GM12878 (cell line): Measurements from ENCODE around the gene NAALADL2. TPM values are rescaled to one million over a fixed set of nuclear protein-coding genes. Genes with fewer than 3 reads are reported as not detected.

ENCODE experiments used
- ATAC-seq: fragments of 200-7000 bp; cut with Tn5 transposase; 3 replicates; pipeline ENCODE4 v1.9.1; 2020; ENCODE audit warnings: mild to moderate bottlenecking, moderate library complexity
- BruUV-seq: library from RNA; stranded (reverse); fragments of 400-500 nt; replicated peaks from 2 replicates; lab custom pipeline; 2021; lab: Mats Ljungman, UMichigan
- CTCF ChIA-PET: fragments of 300-600 bp; sonication (Branson Sonifier 250); formaldehyde crosslinking; extraction: SDS; loops from one replicate; lab custom pipeline; 2021; ENCODE audit warnings: inconsistent platforms; lab: Yijun Ruan, JAX
- POLR2A ChIA-PET: fragments of 350-600 bp; formaldehyde crosslinking; extraction: SDS; loops from one replicate; lab custom pipeline; 2021; ENCODE audit warnings: inconsistent platforms; lab: Charles Lee
- RAD21 ChIA-PET: fragments of 300-600 bp; sonication (Branson Sonifier 250); formaldehyde crosslinking; loops from one replicate; lab custom pipeline; 2023; ENCODE audit warnings: antibody characterized with exemption; ENCODE audit not compliant: unreplicated experiment; lab: Charles Lee
- SMC1A ChIA-PET: fragments of 300-600 bp; sonication (Branson Sonifier 250); formaldehyde crosslinking; loops from one replicate; lab custom pipeline; 2023; ENCODE audit not compliant: unreplicated experiment, uncharacterized antibody; lab: Charles Lee
- DNase-seq: peaks from one replicate; pipeline ENCODE4 v3.0.0-alpha.2; 2011; ENCODE audit warnings: low read depth, low spot score
- FAIRE-seq: peaks from 3 replicates; lab custom pipeline; 2011; peaks lifted over from hg19 to GRCh38; lab: Jason Lieb, UNC
- H2AFZ ChIP-seq: 2 replicates; pipeline ENCODE4 v1.6.0; 2011; ENCODE audit warnings: low read depth, low read length, control low read depth; ENCODE audit not compliant: control insufficient read depth
- H3K27ac ChIP-seq: 2 replicates; pipeline ENCODE4 v1.5.1; 2011; ENCODE audit warnings: control low read depth; ENCODE audit not compliant: control insufficient read depth, insufficient read depth
- H3K27me3 ChIP-seq, 2 experiments: replicated peaks in 1 of 2; 2 replicates each; pipeline versions ENCODE4 v1.6.0 to v1.6.1; 2011; ENCODE audit warnings: low read length in 1 of 2; ENCODE audit not compliant: control insufficient read depth in 2 of 2, insufficient read depth in 2 of 2
- H3K36me3 ChIP-seq, 2 experiments: 2 replicates each; pipeline ENCODE4 v1.5.1; 2011; ENCODE audit warnings: low read length in 1 of 2; ENCODE audit not compliant: control insufficient read depth in 2 of 2, insufficient read depth in 2 of 2
- H3K4me1 ChIP-seq: 2 replicates; pipeline ENCODE4 v1.6.1; 2011; ENCODE audit warnings: mild to moderate bottlenecking, low read length, moderate library complexity, mixed read lengths; ENCODE audit not compliant: control insufficient read depth, insufficient read depth
- H3K4me2 ChIP-seq: 2 replicates; pipeline ENCODE4 v1.6.0; 2011; ENCODE audit warnings: control low read depth; ENCODE audit not compliant: control insufficient read depth, insufficient read depth
- H3K4me3 ChIP-seq: fragments of 200-600 bp; sonication (generic); 2 replicates; pipeline ENCODE4 v1.5.1; 2016
- H3K79me2 ChIP-seq: 2 replicates; pipeline ENCODE4 v1.6.0; 2011; ENCODE audit warnings: low read length; ENCODE audit not compliant: control insufficient read depth, insufficient read depth
- H3K9ac ChIP-seq: 2 replicates; pipeline ENCODE4 v1.8.0; 2011; ENCODE audit warnings: low read length, control low read depth, mixed read lengths; ENCODE audit not compliant: control insufficient read depth, insufficient read depth
- H3K9me3 ChIP-seq: replicated peaks from 3 replicates; pipeline ENCODE4 v1.5.1; 2011; ENCODE audit warnings: mild to moderate bottlenecking, low read length; ENCODE audit not compliant: control insufficient read depth, insufficient read depth
- H4K20me1 ChIP-seq: 2 replicates; pipeline ENCODE4 v1.6.0; 2011; ENCODE audit not compliant: control insufficient read depth, insufficient read depth
- ATF3 ChIP-seq: IDR thresholded peaks from 2 replicates; pipeline ENCODE4 v1.6.1; 2011; ENCODE audit warnings: low read depth, mild to moderate bottlenecking, low read length, moderate library complexity, borderline replicate concordance; ENCODE audit errors: extremely low read depth
- BCL3 ChIP-seq: IDR thresholded peaks from 2 replicates; pipeline ENCODE4 v1.6.1; 2011; ENCODE audit warnings: borderline replicate concordance, low read depth, mild to moderate bottlenecking, moderate library complexity, low read length; ENCODE audit not compliant: insufficient read depth, poor library complexity, severe bottlenecking
- BMI1 ChIP-seq: fragments of 450-650 bp; IDR thresholded peaks from 2 replicates; pipeline ENCODE4 v1.6.1; 2016; ENCODE audit warnings: mild to moderate bottlenecking, moderate library complexity, borderline replicate concordance
- BRCA1 ChIP-seq: IDR thresholded peaks from 2 replicates; pipeline ENCODE4 v1.6.1; 2011; ENCODE audit warnings: low read depth, low read length, improper control_type of control experiment
- HCFC1 ChIP-seq: fragments of 150-350 bp; IDR thresholded peaks from 2 replicates; pipeline ENCODE4 v1.6.1; 2014; ENCODE audit warnings: low read length
- HDAC2 ChIP-seq: fragments of 200-600 bp; sonication (generic); IDR thresholded peaks from 2 replicates; pipeline ENCODE4 v1.6.1; 2017
- HSF1 ChIP-seq: fragments of 150-350 bp; IDR thresholded peaks from 2 replicates; pipeline ENCODE4 v1.6.1; 2014; ENCODE audit warnings: mild to moderate bottlenecking, low read depth, low read length
- IKZF1 ChIP-seq: fragments of 450-650 bp; conservative IDR thresholded peaks from 2 replicates; pipeline ENCODE4 v1.6.1; 2017; ENCODE audit warnings: antibody characterized with exemption, mild to moderate bottlenecking
- KAT2A ChIP-seq: conservative IDR thresholded peaks from 2 replicates; pipeline ENCODE4 v1.6.1; 2011; ENCODE audit warnings: low read depth, low read length; ENCODE audit not compliant: control insufficient read depth
- NR2C2 ChIP-seq: IDR thresholded peaks from 2 replicates; pipeline ENCODE4 v1.6.1; 2011; ENCODE audit warnings: borderline replicate concordance, low read depth; ENCODE audit not compliant: control insufficient read depth, insufficient read length
- PKNOX1 ChIP-seq: fragments of 450-650 bp; IDR thresholded peaks from 2 replicates; pipeline ENCODE4 v1.6.1; 2016; ENCODE audit warnings: mild to moderate bottlenecking
- PML ChIP-seq: IDR thresholded peaks from 2 replicates; pipeline ENCODE4 v1.6.1; 2012; ENCODE audit warnings: low read length, inconsistent platforms
- SUPT20H ChIP-seq: IDR thresholded peaks from 2 replicates; pipeline ENCODE4 v1.6.1; 2011; ENCODE audit warnings: low read depth, mild to moderate bottlenecking, low read length, moderate library complexity, borderline replicate concordance; ENCODE audit not compliant: control insufficient read depth
- ZBTB4 ChIP-seq: fragments of 450-650 bp; formaldehyde crosslinking; IDR thresholded peaks from 2 replicates; pipeline ENCODE4 v1.4.0; 2022; ENCODE audit warnings: mild to moderate bottlenecking, moderate library complexity
- ZNF207 ChIP-seq: fragments of 450-650 bp; IDR thresholded peaks from 2 replicates; pipeline ENCODE4 v1.6.1; 2014; ENCODE audit warnings: antibody characterized with exemption, mild to moderate bottlenecking, borderline replicate concordance
- ZNF217 ChIP-seq: fragments of 450-650 bp; IDR thresholded peaks from 2 replicates; pipeline ENCODE4 v1.6.1; 2017; ENCODE audit warnings: antibody characterized with exemption, mild to moderate bottlenecking
- WGBS: methylation state at CpG from one replicate; pipeline ENCODE4 v1.1.6; 2016; ENCODE audit warnings: low lambda C conversion rate; ENCODE audit not compliant: insufficient replicate concordance, insufficient coverage; ENCODE audit errors: missing lambda C conversion rate; 5-methylcytosine and 5-hydroxymethylcytosine counted together
- in situ Hi-C: fragments of 300-500 bp; cut with MboI; formaldehyde crosslinking; loops from 9 replicates; pipeline ENCODE4 v1.14.3; 2018; ENCODE audit warnings: mixed read lengths
- intact Hi-C: fragments of 100-400 bp; cut with micrococcal nuclease; formaldehyde crosslinking; loops from one replicate; pipeline ENCODE4 v1.14.2; 2022; ENCODE audit not compliant: unreplicated experiment
- polyA plus RNA-seq, 11 experiments: library from polyadenylated mRNA; depleted of rRNA in 4 of 11; unstranded in 6 of 11; stranded (reverse) in 5 of 11; fragments of >200 nt; fragmentation: Nextera tagmentation in 4 of 11; fragmentation: Illumina TruSeq in 1 of 11; extraction: Ambion mirVana in 4 of 11; extraction: Trizol in 1 of 11; gene quantifications; 1 replicate in 1 of 11; 2 replicates in 10 of 11; pipeline versions ENCODE4 v1.2.1 to v1.2.3, GENCODE V29; 2011 to 2016; ENCODE audit warnings: inconsistent platforms in 2 of 11, missing spikeins in 2 of 11, low read depth in 1 of 11
- total RNA-seq, 4 experiments: library from RNA; depleted of rRNA in 3 of 4; stranded (reverse); fragments of >200 nt in 3 of 4; fragmentation: Illumina TruSeq in 1 of 4; extraction: Trizol in 1 of 4; gene quantifications; 2 replicates each; pipeline versions ENCODE4 v1.2.1 to v1.2.3, GENCODE V29; 2013 to 2021

Gene NAALADL2
- total and polyA plus RNA-seq, 10 of the 15 experiments (the other 5 are each of a cell fraction or from before 2014, with no cell fraction given): 0.06 to 10.8 (median 0.46) TPM

- no peak overlapping the region for H2AFZ ChIP-seq
- ATAC-seq: no peak
- no peak overlapping the region for H3K27ac ChIP-seq
- intact Hi-C loops (no loop called here), in situ Hi-C loops (no loop called here)
- RAD21 ChIA-PET: no interaction called here
- WGBS: 2% methylated on average over 2 of the region's 2 CpGs
- SMC1A ChIA-PET: interaction anchor here (1.0 kb wide), 1 partner anchor 15 kb away, joined by 3 read pairs; no protein-coding TSS in a partner anchor
- BruUV-seq: no TSS peak
- no peaks in the 10 kb centered on the region for H3K9me3 ChIP-seq
- H3K79me2 ChIP-seq: no peaks in the 10 kb centered on the region
- H3K4me2 ChIP-seq: no peak overlapping the region
- H3K27me3 ChIP-seq: no peaks in the 10 kb centered on the region
- no peak overlapping the region for H3K4me3 ChIP-seq
- FAIRE-seq: no peak
- no peaks in the 10 kb centered on the region for H3K4me1 ChIP-seq
- H3K9ac ChIP-seq: no peak overlapping the region
- CTCF ChIA-PET: no interaction called here
- POLR2A ChIA-PET: no interaction called here
- no peaks in the 10 kb centered on the region for H4K20me1 ChIP-seq
- no peaks in the 10 kb centered on the region for H3K36me3 ChIP-seq
- no peak for DNase-seq
- no peak for TF ChIP-seq ZNF217
- TF ChIP-seq BMI1: no peak
- no peak for TF ChIP-seq HDAC2
- no peak for TF ChIP-seq SUPT20H
- no peak for TF ChIP-seq HCFC1
- no peak for TF ChIP-seq HSF1
- no peak for TF ChIP-seq NR2C2
- no peak for TF ChIP-seq ZNF207
- no peak for TF ChIP-seq BRCA1
- TF ChIP-seq PML: no peak
- TF ChIP-seq BCL3: no peak
- no peak for TF ChIP-seq KAT2A
- TF ChIP-seq IKZF1: no peak
- no peak for TF ChIP-seq ATF3
- no peak for TF ChIP-seq ZBTB4
- TF ChIP-seq PKNOX1: no peak
Measured at GRCh38 chr3:175716446-175716845, 857.3 kb downstream of the NAALADL2 start.
